Ectodermal cell (in vitro differentiated cells): ENCODE results near the gene NEUROD1.

Experiments used
- H3K27ac ChIP-seq: 2 replicates; pipeline ENCODE4 v1.7.0; 2013; ENCODE audit warnings: mild to moderate bottlenecking, low read depth, low read length; ENCODE audit not compliant: insufficient read depth, poor library complexity, severe bottlenecking
- H3K27me3 ChIP-seq: 2 replicates; pipeline ENCODE4 v1.7.0; 2013; ENCODE audit warnings: mild to moderate bottlenecking, low read length; ENCODE audit not compliant: insufficient read depth, control insufficient read depth, poor library complexity, severe bottlenecking
- H3K36me3 ChIP-seq: one replicate; pipeline ENCODE4 v1.7.0; 2013; ENCODE audit warnings: low read length; ENCODE audit not compliant: control insufficient read depth, insufficient read depth
- H3K4me1 ChIP-seq: one replicate; pipeline ENCODE4 v1.7.0; 2013; ENCODE audit warnings: low read length; ENCODE audit not compliant: control insufficient read depth, insufficient read depth
- H3K4me3 ChIP-seq: 2 replicates; pipeline ENCODE4 v1.7.0; 2013; ENCODE audit warnings: low read depth, low read length, control low read depth; ENCODE audit not compliant: insufficient read depth
- H3K9me3 ChIP-seq: 2 replicates; pipeline ENCODE4 v1.7.0; 2013; ENCODE audit warnings: mild to moderate bottlenecking, low read length, moderate library complexity; ENCODE audit not compliant: control insufficient read depth
- WGBS, 2 experiments: methylation state at CpG; one replicate each; pipeline ENCODE4 v1.1.7; 2013; ENCODE audit warnings: missing lambda C conversion rate in 2 of 2; 5-methylcytosine and 5-hydroxymethylcytosine counted together

NEUROD1 gene

GRCh38 chr2:181694271-181694670 lies 14.0 kb upstream of the NEUROD1 start:
- H3K4me3 ChIP-seq, result no peak overlapping the region
- no peaks in the 10 kb centered on the region for H3K36me3 ChIP-seq
- H3K27me3 ChIP-seq, result peaks cover 13% of the 10 kb centered on the region
- 85 to 90% methylated on average over 17 of the region's 17 CpGs for WGBS, 2 experiments
- no peaks in the 10 kb centered on the region for H3K9me3 ChIP-seq
- no peak overlapping the region for H3K27ac ChIP-seq
- H3K4me1 ChIP-seq, result no peaks in the 10 kb centered on the region

DNA sequence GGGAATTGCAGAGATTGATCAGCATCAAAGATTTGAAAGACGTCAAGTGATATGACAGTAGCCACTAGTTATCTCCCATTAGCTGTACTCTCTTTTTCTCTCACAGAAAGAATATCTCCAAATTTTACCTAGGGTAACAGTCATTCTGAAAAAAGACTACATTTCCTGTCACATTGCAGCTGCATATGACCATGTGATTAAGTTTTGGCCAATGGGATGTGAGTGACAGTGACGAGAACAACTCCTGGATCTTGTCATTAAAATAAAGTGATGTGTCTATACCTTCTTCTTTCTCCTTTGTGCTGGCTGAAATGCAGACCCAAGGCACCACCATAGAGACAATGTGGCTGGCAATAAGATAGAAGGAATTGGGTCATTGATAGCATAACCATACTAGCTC lies 10.5 kb upstream of the NEUROD1 start:
- H3K36me3 ChIP-seq, result no peaks in the 10 kb centered on the region
- H3K27ac ChIP-seq, result no peak overlapping the region
- 89 to 90% methylated on average over 2 of the region's 2 CpGs for WGBS, 2 experiments
- no peak overlapping the region for H3K4me3 ChIP-seq
- peaks cover 47% of the 10 kb centered on the region for H3K27me3 ChIP-seq
- no peaks in the 10 kb centered on the region for H3K4me1 ChIP-seq
- H3K9me3 ChIP-seq, result no peaks in the 10 kb centered on the region

- no peak overlapping the region for H3K4me3 ChIP-seq
- H3K36me3 ChIP-seq, result no peaks in the 10 kb centered on the region
- H3K27me3 ChIP-seq, result peaks cover 89% of the 10 kb centered on the region
- peaks cover 12% of the 10 kb centered on the region for H3K4me1 ChIP-seq
- no peak overlapping the region for H3K27ac ChIP-seq
- H3K9me3 ChIP-seq, result no peaks in the 10 kb centered on the region
- WGBS, 2 experiments, result 63 to 68% methylated on average over 5 to 6 of the region's 6 CpGs
Observed at GRCh38 chr2:181686576-181687185, 6.4 kb upstream of the NEUROD1 start.

DNA sequence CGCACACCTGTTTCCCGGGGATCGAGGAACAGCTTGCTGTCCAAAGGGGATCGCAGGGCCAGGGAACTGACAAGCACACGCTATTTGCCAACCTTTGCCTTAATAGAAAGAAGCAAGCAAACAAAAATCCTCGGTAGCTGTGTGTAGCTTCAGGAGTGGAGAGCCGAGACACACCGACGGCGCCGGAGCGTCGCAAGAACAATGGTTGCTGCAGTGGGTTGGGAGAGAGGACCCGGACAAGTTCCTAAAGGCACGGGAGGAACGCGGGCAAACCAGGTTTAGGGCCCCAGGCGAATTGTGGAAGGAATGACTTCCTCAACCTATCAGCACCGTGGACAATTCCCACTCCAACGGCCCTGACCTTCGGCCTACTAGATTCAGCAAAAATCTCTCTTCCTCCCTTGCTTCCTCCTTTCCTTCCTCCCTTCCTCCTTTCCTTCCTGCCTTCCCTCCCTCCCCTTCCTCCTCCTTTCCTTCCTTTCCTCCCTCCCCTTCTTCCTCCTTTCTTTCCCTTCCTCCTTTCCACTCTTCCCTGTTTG lies 4.9 kb upstream of the NEUROD1 start:
- H3K4me3 ChIP-seq, result no peak overlapping the region
- WGBS, 2 experiments, result 11 to 12% methylated on average over 21 of the region's 21 CpGs
- no peaks in the 10 kb centered on the region for H3K9me3 ChIP-seq
- H3K27ac ChIP-seq, result no peak overlapping the region
- peaks cover 21% of the 10 kb centered on the region for H3K4me1 ChIP-seq
- peaks cover 100% of the 10 kb centered on the region for H3K27me3 ChIP-seq
- H3K36me3 ChIP-seq, result no peaks in the 10 kb centered on the region

GRCh38 chr2:181684454-181685149 lies 4.3 kb upstream of the NEUROD1 start:
- Histone ChIP-seq H3K27ac (no peak overlapping the region), H3K9me3 (no peaks in the 10 kb centered on the region), H3K27me3 (peaks cover 100% of the 10 kb centered on the region), H3K4me3 (peak overlapping the region; percentile 29), H3K4me1 (peaks cover 21% of the 10 kb centered on the region), H3K36me3 (no peaks in the 10 kb centered on the region)
- 16 to 17% methylated on average over 26 of the region's 26 CpGs for WGBS, 2 experiments

GRCh38 chr2:181683518-181684453 lies 3.5 kb upstream of the NEUROD1 start:
- Histone ChIP-seq H3K36me3 (no peaks in the 10 kb centered on the region), H3K4me1 (peaks cover 21% of the 10 kb centered on the region), H3K9me3 (no peaks in the 10 kb centered on the region), H3K27me3 (peaks cover 100% of the 10 kb centered on the region), H3K27ac (no peak overlapping the region), H3K4me3 (peak overlapping the region; percentile 29)
- 1% methylated on average over 85 of the region's 85 CpGs for WGBS, 2 experiments

GRCh38 chr2:181682795-181683517 lies 2.6 kb upstream of the NEUROD1 start:
- no peaks in the 10 kb centered on the region for H3K36me3 ChIP-seq
- H3K27me3 ChIP-seq, result peaks cover 100% of the 10 kb centered on the region
- 1 to 2% methylated on average over 42 of the region's 42 CpGs for WGBS, 2 experiments
- H3K9me3 ChIP-seq, result no peaks in the 10 kb centered on the region
- H3K4me1 ChIP-seq, result peaks cover 21% of the 10 kb centered on the region
- no peak overlapping the region for H3K27ac ChIP-seq
- no peak overlapping the region for H3K4me3 ChIP-seq

- H3K4me3 ChIP-seq, result no peak overlapping the region
- no peak overlapping the region for H3K27ac ChIP-seq
- H3K36me3 ChIP-seq, result no peaks in the 10 kb centered on the region
- peaks cover 21% of the 10 kb centered on the region for H3K4me1 ChIP-seq
- H3K9me3 ChIP-seq, result no peaks in the 10 kb centered on the region
- peaks cover 100% of the 10 kb centered on the region for H3K27me3 ChIP-seq
- 14 to 15% methylated on average over 24 of the region's 24 CpGs for WGBS, 2 experiments
Observed at GRCh38 chr2:181682026-181682789, 1.9 kb upstream of the NEUROD1 start.
